Duodenal mucosa (tissue), 2 donors: ENCODE measurements around the gene TMEM138.

Experiments
- H3K27ac ChIP-seq: one replicate; pipeline ENCODE4 v1.7.0; 2013; ENCODE audit warnings: low read depth, low read length
- H3K27me3 ChIP-seq, 2 donors: one replicate each; pipeline ENCODE4 v1.7.0; 2013; ENCODE audit warnings: low read length in 2 of 2, control low read depth in 1 of 2; ENCODE audit not compliant: insufficient read depth in 2 of 2, control insufficient read depth in 1 of 2
- H3K36me3 ChIP-seq, 2 donors: one replicate each; pipeline ENCODE4 v1.7.0; 2013; ENCODE audit warnings: low read length in 2 of 2, control low read depth in 1 of 2; ENCODE audit not compliant: insufficient read depth in 2 of 2, control insufficient read depth in 1 of 2
- H3K4me1 ChIP-seq, 2 donors: one replicate each; pipeline ENCODE4 v1.7.0; 2013; ENCODE audit warnings: low read length in 2 of 2, control low read depth in 1 of 2; ENCODE audit not compliant: insufficient read depth in 2 of 2, control insufficient read depth in 1 of 2
- H3K4me3 ChIP-seq, 2 donors: one replicate each; pipeline ENCODE4 v1.7.0; 2013; ENCODE audit warnings: low read length in 2 of 2, low read depth in 1 of 2
- H3K9ac ChIP-seq, 2 donors: one replicate each; pipeline ENCODE4 v1.7.0; 2013; ENCODE audit warnings: low read length in 2 of 2, low read depth in 1 of 2
- H3K9me3 ChIP-seq, 2 donors: one replicate each; pipeline ENCODE4 v1.7.0; 2013; ENCODE audit warnings: low read length in 2 of 2, control low read depth in 1 of 2; ENCODE audit not compliant: control insufficient read depth in 1 of 2

Gene TMEM138

GRCh38 chr11:61333550-61334433 is 28.4 kb upstream of the TMEM138 start:
- Histone ChIP-seq H3K4me3 (peak overlapping the region; percentile 95 to 97), H3K27me3 (no peaks in the 10 kb centered on the region), H3K4me1 (peaks cover 41 to 49% of the 10 kb centered on the region in 2 donors), H3K9ac (peak overlapping the region; percentile 96 to 99), H3K9me3 (no peaks in the 10 kb centered on the region), H3K36me3 (peaks cover 22 to 35% of the 10 kb centered on the region in 2 donors), H3K27ac (peak overlapping the region; percentile 83)

- Histone ChIP-seq H3K4me1 (peaks cover 41 to 49% of the 10 kb centered on the region in 2 donors), H3K9ac (peak overlapping the region; percentile 58 to 96), H3K27ac (peak overlapping the region; percentile 53)
Observed at GRCh38 chr11:61334434-61335354, 27.5 kb upstream of the TMEM138 start.

GRCh38 chr11:61335355-61335710 is 26.8 kb upstream of the TMEM138 start:
- Histone ChIP-seq H3K36me3 (peaks cover 14 to 30% of the 10 kb centered on the region in 2 donors), H3K4me1 (peaks cover 41 to 49% of the 10 kb centered on the region in 2 donors), H3K27me3 (no peaks in the 10 kb centered on the region), H3K9me3 (no peaks in the 10 kb centered on the region), H3K9ac (peak overlapping the region; percentile 58 to 96), H3K4me3 (peak overlapping the region; percentile 95 to 97), H3K27ac (peak overlapping the region; percentile 23)

More at GRCh38 chr11:61334434-61335354, 27.5 kb upstream of the TMEM138 start:
- Histone ChIP-seq H3K4me3 (peak overlapping the region; percentile 95 to 97), H3K9me3 (no peaks in the 10 kb centered on the region), H3K27me3 (no peaks in the 10 kb centered on the region), H3K36me3 (peaks cover 16 to 34% of the 10 kb centered on the region in 2 donors)

GRCh38 chr11:61336171-61336935 is 25.8 kb upstream of the TMEM138 start:
- no peaks in the 10 kb centered on the region for H3K27me3 ChIP-seq
- peak overlapping the region; percentile 57 to 97 for H3K4me3 ChIP-seq
- peak overlapping the region; percentile 48 to 96 for H3K9ac ChIP-seq
- peaks cover 19 to 38% of the 10 kb centered on the region in 2 donors for H3K36me3 ChIP-seq
- H3K27ac ChIP-seq = no peak overlapping the region
- peaks cover 35 to 43% of the 10 kb centered on the region in 2 donors for H3K4me1 ChIP-seq
- no peaks in the 10 kb centered on the region for H3K9me3 ChIP-seq

- no peak overlapping the region for H3K27ac ChIP-seq
- peaks cover 26 to 32% of the 10 kb centered on the region in 2 donors for H3K4me1 ChIP-seq
- no peaks in the 10 kb centered on the region for H3K27me3 ChIP-seq
- H3K36me3 ChIP-seq = peaks cover 32 to 54% of the 10 kb centered on the region in 2 donors
- no peaks in the 10 kb centered on the region for H3K9me3 ChIP-seq
- no peak overlapping the region for H3K4me3 ChIP-seq
- H3K9ac ChIP-seq = no peak overlapping the region
Observed at GRCh38 chr11:61337706-61338470, 24.3 kb upstream of the TMEM138 start.

- Histone ChIP-seq H3K36me3 (peaks cover 36 to 64% of the 10 kb centered on the region in 2 donors), H3K27me3 (no peaks in the 10 kb centered on the region), H3K4me3 (no peak overlapping the region), H3K9ac (no peak overlapping the region), H3K9me3 (no peaks in the 10 kb centered on the region), H3K27ac (no peak overlapping the region), H3K4me1 (peaks cover 21 to 24% of the 10 kb centered on the region in 2 donors)
Observed at GRCh38 chr11:61338783-61339489, 23.2 kb upstream of the TMEM138 start.

- no peak overlapping the region for H3K9ac ChIP-seq
- H3K4me3 ChIP-seq = no peak overlapping the region
- peaks cover 36 to 70% of the 10 kb centered on the region in 2 donors for H3K36me3 ChIP-seq
- no peaks in the 10 kb centered on the region for H3K27me3 ChIP-seq
- H3K9me3 ChIP-seq = no peaks in the 10 kb centered on the region
- no peak overlapping the region for H3K27ac ChIP-seq
- H3K4me1 ChIP-seq = peaks cover 17 to 19% of the 10 kb centered on the region in 2 donors
Observed at GRCh38 chr11:61339490-61339878, 22.7 kb upstream of the TMEM138 start.

- Histone ChIP-seq H3K27me3 (no peaks in the 10 kb centered on the region), H3K9ac (no peak overlapping the region), H3K4me1 (peaks cover 20 to 23% of the 10 kb centered on the region in 2 donors), H3K36me3 (peaks cover 40 to 85% of the 10 kb centered on the region in 2 donors), H3K4me3 (no peak overlapping the region), H3K27ac (no peak overlapping the region), H3K9me3 (no peaks in the 10 kb centered on the region)
Observed at GRCh38 chr11:61340979-61341378, 21.2 kb upstream of the TMEM138 start.
